Esophagus squamous epithelium (tissue), 5 donors: ENCODE results near the gene HOOK1. TPM values are rescaled to one million over a fixed set of nuclear protein-coding genes. Genes with fewer than 3 reads are reported as not detected.
A peak's percentile ranks its signal among the peaks of the same experiment; 100 is the strongest.

Experiments
- DNase-seq: peaks from one replicate; lab custom pipeline; 2025; lab: John Stamatoyannopoulos, UW
- H3K27ac ChIP-seq, 4 donors: fragments of 200-600 bp; sonication (generic); one replicate each; pipeline ENCODE4 v1.5.1; 2016 to 2019; ENCODE audit warnings: mild to moderate bottlenecking in 1 of 4
- H3K27me3 ChIP-seq, 4 donors: fragments of 200-600 bp; sonication (generic); 1 replicate in 3 of 4; 2 replicates in 1 of 4; pipeline versions ENCODE4 v1.5.1 to v1.6.0; 2017 to 2021; ENCODE audit warnings: antibody characterized with exemption in 1 of 4
- H3K36me3 ChIP-seq, 3 donors: fragments of 200-600 bp; sonication (generic); one replicate each; pipeline ENCODE4 v1.5.1; 2016 to 2019
- H3K4me1 ChIP-seq, 3 donors: fragments of 200-600 bp; sonication (generic); one replicate each; pipeline ENCODE4 v1.5.1; 2017 to 2019
- H3K4me3 ChIP-seq, 4 donors: fragments of 200-600 bp; sonication (generic); 1 replicate in 3 of 4; 2 replicates in 1 of 4; pipeline ENCODE4 v1.5.1; 2016 to 2019; ENCODE audit warnings: mild to moderate bottlenecking in 2 of 4, moderate library complexity in 1 of 4
- H3K9me3 ChIP-seq, 3 donors: fragments of 200-600 bp; sonication (generic); one replicate each; pipeline ENCODE4 v1.5.1; 2016 to 2019
- POLR2A ChIP-seq, 4 donors: fragments of 450-650 bp; IDR thresholded peaks; one replicate each; pipeline ENCODE4 v1.6.1; 2017; ENCODE audit warnings: antibody characterized with exemption in 4 of 4, mild to moderate bottlenecking in 4 of 4, moderate library complexity in 3 of 4
- WGBS, 2 donors: methylation state at CpG; one replicate each; pipeline ENCODE4 v1.1.5; 2018; 5-methylcytosine and 5-hydroxymethylcytosine counted together
- intact Hi-C: fragments of 100-400 bp; cut with DNase I; formaldehyde crosslinking; loops from one replicate; pipeline ENCODE4 v1.15.0; 2022
- total RNA-seq, 4 donors: library from RNA; depleted of rRNA; stranded (reverse); fragments of >200 nt; gene quantifications; one replicate each; pipeline ENCODE4 v1.1.0, GENCODE V29; 2016
- TF ChIP-seq, protein P1 (sequence below), 6 experiments: fragments of 450-650 bp in 4 of 6; fragments of 200-600 bp in 2 of 6; sonication (generic) in 2 of 6; IDR thresholded peaks; one replicate each; pipeline ENCODE4 v1.5.1; 2016 to 2019; ENCODE audit warnings: antibody characterized with exemption in 6 of 6, mild to moderate bottlenecking in 4 of 6, moderate library complexity in 4 of 6
- donor health status: DM: yes; HTN: yes; CAD: no.

Gene HOOK1
- 10 to 100 TPM; 13.7 to 35.1 (median 28.1) TPM for total RNA-seq

DNA sequence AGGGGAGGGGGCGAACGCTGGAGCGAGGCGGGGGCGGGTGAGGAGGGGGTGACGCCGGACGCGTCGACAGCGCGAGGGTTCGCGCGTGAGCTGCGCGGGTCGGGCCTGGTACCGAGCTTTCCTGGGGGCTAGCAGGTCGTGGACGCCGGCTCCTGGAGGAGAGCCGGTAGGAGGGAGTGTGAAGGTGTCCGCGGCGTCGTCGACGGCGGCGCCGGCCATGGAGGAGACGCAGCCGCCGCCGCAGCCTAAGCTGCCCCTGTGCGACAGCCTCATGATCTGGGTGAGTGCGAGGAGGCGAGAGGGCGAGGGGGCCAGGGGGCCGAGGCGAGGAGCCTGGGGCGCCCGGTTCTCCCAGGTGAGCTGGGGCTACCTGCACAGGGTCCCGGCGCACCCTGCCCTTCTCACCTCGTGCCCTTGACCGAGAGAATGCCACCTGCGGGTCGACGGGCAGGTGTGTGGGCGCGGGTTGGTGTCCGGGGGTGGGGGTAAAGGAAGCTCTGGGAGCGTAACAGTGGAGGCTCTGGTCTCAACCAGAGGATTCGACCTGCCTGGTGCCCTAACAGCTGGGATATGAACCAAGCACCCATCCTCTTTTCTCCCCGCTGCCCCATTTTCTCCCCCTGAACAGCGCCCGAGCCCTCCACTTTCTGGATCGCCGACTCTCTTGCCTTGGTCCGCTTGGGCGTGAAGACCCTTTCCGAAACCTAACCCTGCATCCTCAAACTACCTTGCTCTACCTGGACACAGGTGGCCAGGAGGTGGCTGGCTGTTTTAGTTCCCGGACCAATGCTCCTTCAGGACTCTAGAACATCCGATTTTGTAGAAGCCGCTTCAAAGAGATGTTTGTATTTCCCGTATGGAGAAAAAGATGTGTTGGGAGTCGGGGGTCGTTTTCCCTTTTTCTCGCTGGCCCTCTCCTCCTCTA lies at the start of gene HOOK1:
HOOK1 (plus strand) TSS at position 49 of the 925 bp plus-strand sequence; CDS start at position 218, 169 bp downstream.
- no peaks in the 10 kb centered on the region for H3K9me3 ChIP-seq
- peak within 1 kb of the TSS; percentile 58 to 74 (median 72) for H3K4me3 ChIP-seq
- intact Hi-C loops = no loop called here
- peak in 1 of 4 donors; percentile 33 for TF ChIP-seq POLR2A (IDR thresholded peaks at IDR 0.05)
- TF ChIP-seq, protein P1, sequence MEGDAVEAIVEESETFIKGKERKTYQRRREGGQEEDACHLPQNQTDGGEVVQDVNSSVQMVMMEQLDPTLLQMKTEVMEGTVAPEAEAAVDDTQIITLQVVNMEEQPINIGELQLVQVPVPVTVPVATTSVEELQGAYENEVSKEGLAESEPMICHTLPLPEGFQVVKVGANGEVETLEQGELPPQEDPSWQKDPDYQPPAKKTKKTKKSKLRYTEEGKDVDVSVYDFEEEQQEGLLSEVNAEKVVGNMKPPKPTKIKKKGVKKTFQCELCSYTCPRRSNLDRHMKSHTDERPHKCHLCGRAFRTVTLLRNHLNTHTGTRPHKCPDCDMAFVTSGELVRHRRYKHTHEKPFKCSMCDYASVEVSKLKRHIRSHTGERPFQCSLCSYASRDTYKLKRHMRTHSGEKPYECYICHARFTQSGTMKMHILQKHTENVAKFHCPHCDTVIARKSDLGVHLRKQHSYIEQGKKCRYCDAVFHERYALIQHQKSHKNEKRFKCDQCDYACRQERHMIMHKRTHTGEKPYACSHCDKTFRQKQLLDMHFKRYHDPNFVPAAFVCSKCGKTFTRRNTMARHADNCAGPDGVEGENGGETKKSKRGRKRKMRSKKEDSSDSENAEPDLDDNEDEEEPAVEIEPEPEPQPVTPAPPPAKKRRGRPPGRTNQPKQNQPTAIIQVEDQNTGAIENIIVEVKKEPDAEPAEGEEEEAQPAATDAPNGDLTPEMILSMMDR (IDR thresholded peaks at IDR 0.05) = no peak
- H3K27me3 ChIP-seq = peaks cover 0 to 50% (median 8%) of the 10 kb centered on the region in 4 donors
- peak within 1 kb of the TSS; percentile 41 to 93 (median 92) for H3K27ac ChIP-seq
- DNase-seq = no peak
- H3K4me1 ChIP-seq = peaks cover 4 to 50% (median 11%) of the 10 kb centered on the region in 3 donors
- 9 to 27% methylated on average over 14 to 26 of the region's 71 CpGs for WGBS, 2 donors
- H3K36me3 ChIP-seq = no peaks in the 10 kb centered on the region

DNA sequence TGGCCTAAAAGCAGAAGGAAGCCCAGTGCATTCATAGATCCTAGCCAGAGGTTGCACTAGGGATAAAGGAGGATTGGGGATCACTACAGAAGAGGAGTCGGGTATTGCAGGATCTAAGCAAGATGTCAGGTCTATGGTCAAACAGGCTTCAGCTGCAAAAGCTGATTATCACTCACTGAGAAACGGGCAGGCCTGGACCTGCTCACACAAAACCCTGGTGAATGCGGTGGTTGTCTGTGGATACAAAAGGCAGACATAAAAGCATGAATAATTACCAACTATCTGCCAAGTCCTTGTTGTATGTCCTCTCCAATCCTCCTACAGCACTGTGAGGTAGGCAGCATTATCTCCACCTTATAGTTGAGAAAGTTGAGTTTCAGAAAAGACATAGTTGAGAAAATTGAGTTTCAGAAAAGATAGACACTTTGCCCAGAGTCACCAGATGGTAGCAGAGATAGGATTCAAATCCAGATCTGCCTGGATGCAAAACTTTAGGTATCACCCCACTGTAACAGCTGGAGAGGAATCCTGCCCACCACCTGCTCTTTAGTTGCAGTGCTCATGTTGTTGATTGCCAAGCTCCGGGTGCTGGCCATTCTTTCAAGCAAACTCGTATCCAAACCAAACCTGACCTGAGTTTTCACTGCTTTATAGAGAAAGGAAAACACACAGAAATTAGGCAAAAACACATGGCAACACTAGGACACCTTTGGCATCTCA lies 49.6 kb upstream of the HOOK1 start:
- H3K27ac ChIP-seq = peak overlapping the region in 3 of 4 donors; percentile 17 to 63 (median 46)
- no peaks in the 10 kb centered on the region for H3K27me3 ChIP-seq
- DNase-seq = no peak
- no peaks in the 10 kb centered on the region for H3K36me3 ChIP-seq
- WGBS, 2 donors = 36 to 74% methylated on average over 3 to 5 of the region's 5 CpGs
- H3K9me3 ChIP-seq = no peaks in the 10 kb centered on the region
- intact Hi-C loops = no loop called here
- H3K4me1 ChIP-seq = peaks cover 5 to 89% (median 33%) of the 10 kb centered on the region in 3 donors
- H3K4me3 ChIP-seq = no peak overlapping the region
- TF ChIP-seq, protein P1 (IDR thresholded peaks at IDR 0.05) = no peak
- TF ChIP-seq POLR2A (IDR thresholded peaks at IDR 0.05) = no peak

DNA sequence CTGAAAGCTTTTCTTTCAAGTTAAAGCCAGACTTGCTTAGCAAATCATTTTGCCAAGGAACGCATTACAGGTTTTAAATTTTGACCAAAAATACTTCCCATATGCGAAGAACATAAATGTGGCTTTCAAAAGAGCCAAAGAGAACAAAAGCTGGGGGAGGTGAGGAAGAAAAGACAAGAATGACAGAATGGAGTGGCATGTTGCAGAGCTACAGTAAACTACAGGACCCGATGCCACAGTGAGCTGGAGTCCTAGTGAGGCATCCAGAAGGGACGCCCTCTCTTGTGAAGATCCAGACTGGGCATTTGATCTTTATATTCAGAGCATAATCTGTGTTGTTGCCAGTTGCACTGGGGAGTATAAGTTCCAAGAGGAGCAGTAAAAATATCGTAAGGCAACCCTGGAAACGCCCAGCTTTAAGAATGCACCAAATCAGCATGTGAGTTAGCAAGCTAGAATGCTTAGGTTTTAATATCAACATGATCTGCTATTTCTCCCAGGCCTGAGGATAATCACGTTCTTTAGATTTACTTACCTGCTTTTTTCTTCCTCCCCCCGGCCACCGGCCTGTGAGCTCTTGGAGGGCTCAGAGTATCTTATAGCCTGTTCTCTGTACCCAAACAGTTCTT lies 48.4 kb upstream of the HOOK1 start:
- DNase-seq = no peak
- H3K4me1 ChIP-seq = peaks cover 5 to 83% (median 33%) of the 10 kb centered on the region in 3 donors
- H3K27ac ChIP-seq = peak overlapping the region in 3 of 4 donors; percentile 17 to 63 (median 46)
- no peak overlapping the region for H3K4me3 ChIP-seq
- WGBS, 2 donors = 38 to 64% methylated on average over 8 to 9 of the region's 9 CpGs
- H3K9me3 ChIP-seq = no peaks in the 10 kb centered on the region
- H3K36me3 ChIP-seq = no peaks in the 10 kb centered on the region
- H3K27me3 ChIP-seq = no peaks in the 10 kb centered on the region
- TF ChIP-seq, protein P1 (IDR thresholded peaks at IDR 0.05) = no peak
- no peak for TF ChIP-seq POLR2A (IDR thresholded peaks at IDR 0.05)
- intact Hi-C loops = no loop called here

DNA sequence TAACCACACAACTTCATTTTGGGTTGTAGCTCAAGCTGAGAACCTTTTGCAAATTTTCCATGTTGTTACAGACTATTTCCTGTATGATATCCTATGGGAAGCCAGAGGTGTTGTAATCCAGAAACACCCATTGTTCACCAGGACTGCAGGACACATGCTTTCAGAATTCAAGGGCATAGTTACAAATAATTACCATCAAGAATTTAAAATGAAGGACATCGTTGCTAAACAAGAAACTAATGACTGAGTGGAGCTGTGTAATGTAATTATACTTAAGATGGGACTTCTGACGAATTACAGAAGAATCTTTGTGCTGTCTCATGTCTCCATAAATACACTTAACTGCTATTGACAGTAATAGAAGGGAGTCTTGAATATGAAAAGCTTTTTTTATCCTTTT lies 47.6 kb upstream of the HOOK1 start:
- H3K27me3 ChIP-seq = no peaks in the 10 kb centered on the region
- intact Hi-C loops = no loop called here
- H3K4me3 ChIP-seq = no peak overlapping the region
- H3K9me3 ChIP-seq = no peaks in the 10 kb centered on the region
- peaks cover 5 to 75% (median 29%) of the 10 kb centered on the region in 3 donors for H3K4me1 ChIP-seq
- TF ChIP-seq, protein P1 (IDR thresholded peaks at IDR 0.05) = no peak
- no peak for TF ChIP-seq POLR2A (IDR thresholded peaks at IDR 0.05)
- no peak for DNase-seq
- WGBS, 2 donors = 48 to 51% methylated on average over 2 of the region's 2 CpGs
- peak overlapping the region in 1 of 4 donors; percentile 63 for H3K27ac ChIP-seq
- no peaks in the 10 kb centered on the region for H3K36me3 ChIP-seq
